ENCODE data around the gene RASSF5.
A peak's percentile ranks its signal among the peaks of the same experiment; 100 is the strongest.

RASSF5 gene, protein sequence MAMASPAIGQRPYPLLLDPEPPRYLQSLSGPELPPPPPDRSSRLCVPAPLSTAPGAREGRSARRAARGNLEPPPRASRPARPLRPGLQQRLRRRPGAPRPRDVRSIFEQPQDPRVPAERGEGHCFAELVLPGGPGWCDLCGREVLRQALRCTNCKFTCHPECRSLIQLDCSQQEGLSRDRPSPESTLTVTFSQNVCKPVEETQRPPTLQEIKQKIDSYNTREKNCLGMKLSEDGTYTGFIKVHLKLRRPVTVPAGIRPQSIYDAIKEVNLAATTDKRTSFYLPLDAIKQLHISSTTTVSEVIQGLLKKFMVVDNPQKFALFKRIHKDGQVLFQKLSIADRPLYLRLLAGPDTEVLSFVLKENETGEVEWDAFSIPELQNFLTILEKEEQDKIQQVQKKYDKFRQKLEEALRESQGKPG

DNA sequence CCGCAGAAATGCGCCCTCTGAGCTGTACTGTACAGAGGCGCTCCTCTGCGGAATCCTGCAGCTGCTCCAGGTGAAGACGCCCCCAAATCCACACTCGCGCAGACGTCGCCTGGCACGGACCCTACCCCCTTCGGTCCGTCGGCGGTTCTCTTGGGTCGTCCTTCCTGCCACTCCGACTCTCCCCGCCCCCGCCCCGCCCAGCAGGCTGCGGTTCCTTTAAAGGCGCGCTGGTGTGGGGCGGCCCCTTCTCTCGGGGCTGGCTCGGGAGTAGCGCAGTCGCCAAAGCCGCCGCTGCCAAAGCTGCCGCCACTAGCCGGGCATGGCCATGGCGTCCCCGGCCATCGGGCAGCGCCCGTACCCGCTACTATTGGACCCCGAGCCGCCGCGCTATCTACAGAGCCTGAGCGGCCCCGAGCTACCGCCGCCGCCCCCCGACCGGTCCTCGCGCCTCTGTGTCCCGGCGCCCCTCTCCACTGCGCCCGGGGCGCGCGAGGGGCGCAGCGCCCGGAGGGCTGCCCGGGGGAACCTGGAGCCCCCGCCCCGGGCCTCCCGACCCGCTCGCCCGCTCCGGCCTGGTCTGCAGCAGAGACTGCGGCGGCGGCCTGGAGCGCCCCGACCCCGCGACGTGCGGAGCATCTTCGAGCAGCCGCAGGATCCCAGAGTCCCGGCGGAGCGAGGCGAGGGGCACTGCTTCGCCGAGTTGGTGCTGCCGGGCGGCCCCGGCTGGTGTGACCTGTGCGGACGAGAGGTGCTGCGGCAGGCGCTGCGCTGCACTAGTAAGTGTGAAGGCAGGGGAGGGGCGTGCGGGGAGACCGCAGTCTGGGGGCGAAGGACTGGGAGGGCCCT, at the start of gene RASSF5:
Gene RASSF5, plus strand, starts transcription at position 248 of the 846 bp plus-strand sequence. Its CDS starts 72 bp downstream, at position 320.
- peak; percentile 54 for DNase-seq

DNA sequence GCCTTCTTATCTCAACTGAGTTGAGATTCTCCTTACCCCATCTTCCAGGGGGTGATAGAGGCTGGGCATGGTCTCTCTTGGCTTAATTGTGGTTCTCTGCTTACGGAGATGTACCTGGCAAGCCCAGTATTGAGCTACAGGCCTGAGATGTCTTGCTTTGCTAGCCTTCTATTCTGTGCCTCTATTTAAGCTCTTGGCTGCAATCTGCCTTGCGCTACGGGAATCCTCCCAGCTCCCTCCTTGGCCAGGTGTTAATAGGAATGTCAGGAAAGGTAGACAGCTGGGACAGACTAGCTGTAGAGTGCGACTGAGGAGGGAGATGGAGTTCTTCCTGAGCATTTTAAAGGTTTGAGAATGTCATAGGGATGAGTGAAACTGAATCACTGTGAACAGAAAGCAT, 47.6 kb upstream of the RASSF5 start:
- DNase-seq, result no peak

DNA sequence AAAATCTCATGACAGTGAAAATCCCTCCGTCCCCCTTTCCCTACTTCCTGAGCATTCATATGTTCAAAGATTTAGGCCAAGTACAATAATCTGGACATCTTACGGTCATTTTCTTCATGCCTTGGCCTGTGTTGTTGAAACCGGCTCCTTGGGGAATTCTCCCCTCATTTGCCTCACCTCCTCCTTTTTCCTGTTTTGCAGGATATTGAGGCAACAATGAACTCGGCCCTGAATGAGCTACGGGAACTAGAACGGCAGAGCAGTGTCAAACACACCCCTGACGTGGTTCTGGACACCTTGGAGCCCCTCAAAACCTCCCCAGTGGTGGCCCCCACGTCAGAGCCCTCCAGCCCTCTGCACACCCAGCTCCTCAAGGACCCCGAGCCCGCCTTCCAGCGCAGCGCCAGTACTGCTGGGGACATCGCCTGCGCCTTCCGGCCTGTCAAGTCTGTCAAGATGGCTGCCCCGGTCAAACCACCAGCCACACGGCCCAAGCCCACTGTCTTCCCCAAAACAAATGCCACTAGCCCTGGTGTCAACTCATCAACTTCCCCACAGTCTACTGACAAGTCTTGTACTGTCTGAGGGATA, 46.4 kb upstream of the RASSF5 start:
- no peak for DNase-seq

DNA sequence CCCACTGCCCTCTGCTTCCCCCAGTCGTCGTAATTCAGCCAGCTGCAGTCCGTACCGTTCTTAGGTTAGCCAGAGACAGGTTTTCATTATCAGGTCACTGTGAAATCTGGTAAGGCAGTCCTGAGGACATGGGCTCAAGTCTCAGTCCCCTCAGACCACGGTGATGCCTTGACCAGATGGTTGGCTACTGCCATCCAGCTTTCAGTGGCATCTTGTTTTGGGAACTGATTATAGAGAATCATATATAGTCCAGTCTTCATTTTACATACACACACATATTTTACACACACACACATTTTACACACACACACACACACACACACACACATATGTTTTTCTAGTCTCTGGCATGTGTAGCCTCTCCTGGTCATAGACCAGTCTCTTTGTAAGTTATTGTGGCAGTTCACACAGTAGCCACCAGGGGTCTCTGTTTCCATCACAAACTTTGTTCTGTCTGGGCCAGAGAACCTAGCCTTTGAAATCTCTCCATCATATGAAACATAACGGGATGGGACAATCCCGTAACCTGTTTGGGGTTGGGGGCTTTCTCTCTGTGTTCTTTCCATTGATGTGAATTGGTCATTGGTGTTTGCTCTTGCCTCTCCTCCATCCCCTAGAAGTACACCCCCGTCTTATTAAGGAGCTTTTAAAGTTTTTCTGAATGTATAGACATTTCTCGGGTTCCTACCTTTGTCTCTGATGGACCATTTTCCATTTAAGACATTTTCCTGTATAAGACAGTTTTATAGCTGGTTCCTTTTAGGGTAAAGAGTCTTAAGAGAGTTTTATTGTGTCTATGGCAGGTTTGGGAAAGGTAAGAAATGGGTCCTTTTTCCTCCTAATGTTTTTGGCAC, 45.5 kb upstream of the RASSF5 start:
- DNase-seq, result peak; percentile 48

DNA sequence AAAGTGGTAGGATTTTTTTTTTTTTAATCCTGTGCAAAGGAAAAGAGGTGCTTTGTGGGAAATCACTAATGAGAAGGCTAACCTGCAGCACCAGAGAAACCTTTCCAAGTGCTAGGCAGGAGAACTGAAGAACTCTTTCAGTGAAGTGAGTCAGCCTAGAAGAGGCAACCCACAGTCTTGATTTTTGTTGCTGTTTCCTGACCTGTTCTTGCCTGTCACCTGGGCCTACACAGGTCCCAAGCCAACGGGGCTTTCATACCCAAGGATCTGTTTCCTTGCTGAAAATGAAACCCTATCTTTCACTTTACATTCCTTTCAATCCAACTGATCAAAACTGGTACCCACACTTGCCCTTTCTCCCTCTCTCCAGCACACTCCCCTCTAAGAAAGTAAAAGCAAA, 44.2 kb upstream of the RASSF5 start:
- DNase-seq, result no peak

DNA sequence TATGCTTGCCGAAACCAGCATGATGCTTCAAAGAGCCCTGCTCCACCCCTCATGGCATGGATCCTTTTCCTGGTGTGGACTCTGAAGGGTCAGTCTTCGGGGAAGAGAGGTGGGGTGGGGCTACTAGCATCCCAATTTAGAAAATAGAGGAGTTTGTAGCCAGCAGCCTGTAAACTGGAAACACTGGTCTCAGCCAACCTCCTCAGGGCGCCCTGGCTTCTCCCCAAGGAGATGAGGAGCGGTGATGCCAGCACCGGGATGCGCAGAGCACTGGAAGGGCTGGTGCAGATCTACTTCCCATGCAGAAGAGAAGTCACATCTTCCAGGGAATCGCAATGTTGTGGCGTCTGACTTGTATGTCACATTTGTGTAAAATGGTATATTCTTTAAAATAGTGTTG, 43.4 kb upstream of the RASSF5 start:
- no peak for DNase-seq

DNA sequence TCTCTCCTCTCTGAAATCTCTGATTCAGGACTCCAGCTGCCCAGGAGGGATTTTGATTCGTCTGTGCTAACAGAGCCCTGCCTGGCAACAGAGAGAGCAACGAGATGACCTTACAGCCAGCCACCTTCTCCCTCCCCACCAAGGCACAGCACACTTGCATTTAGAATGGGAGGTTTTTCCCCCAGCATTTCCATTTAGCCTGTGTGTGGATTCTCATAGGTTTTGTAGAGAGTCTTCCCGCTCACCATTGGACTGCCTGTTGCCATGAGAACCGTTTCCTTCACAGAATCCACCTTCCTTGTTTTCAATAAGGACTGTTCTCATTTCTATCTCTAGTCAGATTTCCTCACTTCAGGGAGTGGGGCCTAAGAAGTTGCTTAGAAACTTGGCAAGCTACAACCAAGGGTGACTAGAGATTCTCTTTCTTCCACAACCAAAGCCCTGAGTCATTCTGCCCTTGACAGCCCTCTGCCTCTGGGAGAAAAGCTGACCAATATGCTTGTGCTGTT, 42.8 kb upstream of the RASSF5 start:
- DNase-seq, result peak; percentile 57

DNA sequence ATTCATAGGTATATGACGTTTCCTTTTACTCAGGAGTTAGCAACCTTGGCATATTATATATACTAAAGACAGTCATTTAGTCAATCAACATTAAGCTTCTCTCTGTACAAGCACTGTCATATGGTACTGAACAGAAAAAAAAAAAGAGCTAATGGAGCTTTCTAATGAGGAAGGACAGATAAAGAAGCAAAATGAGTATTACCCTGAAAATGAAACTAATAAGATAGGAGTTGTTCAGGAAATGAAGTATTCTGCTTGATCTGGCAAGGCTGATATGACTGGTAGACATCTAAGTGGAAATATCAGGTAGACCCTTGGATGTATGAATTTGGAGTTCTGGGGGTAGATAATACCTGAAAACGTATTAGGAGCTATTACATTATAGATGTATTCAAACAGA, 41.4 kb upstream of the RASSF5 start:
- no peak for DNase-seq

DNA sequence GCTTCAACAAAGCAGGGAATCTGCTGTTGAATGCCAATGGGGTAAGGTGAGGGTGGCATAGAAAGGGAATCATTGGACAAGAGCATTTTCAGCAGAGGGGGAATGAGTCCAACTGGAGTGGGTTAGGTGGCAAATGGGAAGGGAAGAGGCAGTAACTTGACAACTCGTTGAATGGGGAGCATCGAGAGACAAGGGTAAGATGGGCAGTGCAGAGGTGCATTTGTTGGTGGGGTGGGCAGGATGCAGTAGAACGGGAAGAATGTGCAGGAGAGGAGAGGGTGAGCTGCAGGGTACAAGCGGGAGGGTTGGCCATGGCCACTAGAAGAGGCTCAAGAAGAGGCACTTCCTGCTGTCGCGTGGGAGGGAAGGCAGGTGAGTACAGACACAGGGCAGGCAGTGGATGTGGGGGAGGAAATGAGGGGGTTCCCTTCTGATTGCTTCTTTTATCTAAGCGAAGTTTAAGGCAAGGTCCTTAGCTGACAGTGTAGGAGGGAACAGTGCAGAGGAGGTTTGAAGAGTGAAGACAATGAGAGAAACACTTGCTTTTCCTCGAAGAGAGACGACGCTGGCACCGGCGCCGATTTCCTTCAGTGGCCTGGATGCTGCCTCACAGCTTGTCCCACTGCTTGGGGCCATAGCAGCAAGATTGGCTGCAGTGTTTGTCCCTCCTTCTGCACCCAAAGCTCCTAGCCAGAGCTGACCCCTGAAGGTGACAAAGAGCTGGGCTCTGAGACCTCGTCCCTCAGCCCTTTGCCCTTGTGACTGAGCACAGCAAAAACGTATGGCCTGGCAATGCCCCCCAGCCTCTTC, 40.3 kb upstream of the RASSF5 start:
- DNase-seq, result no peak

DNA sequence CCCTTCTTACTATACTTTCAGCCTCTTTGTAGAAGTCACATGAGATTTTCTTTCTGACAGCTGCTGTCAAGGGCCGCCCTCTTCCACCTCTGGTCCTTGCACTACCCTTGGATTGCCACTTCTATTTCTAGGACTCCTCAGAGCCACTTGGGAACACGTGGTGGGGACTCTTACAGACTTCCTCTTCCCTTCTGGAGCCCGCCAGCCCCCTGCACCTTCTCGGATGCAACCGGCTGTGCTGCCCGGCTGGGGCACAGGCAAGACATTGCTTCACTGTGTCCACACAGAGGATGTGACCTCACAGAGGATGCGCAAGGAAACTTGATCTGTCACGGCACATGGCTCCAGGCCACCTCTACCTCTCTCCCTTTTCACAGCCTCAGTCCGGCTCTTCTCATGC, 39.4 kb upstream of the RASSF5 start:
- peak; percentile 97 for DNase-seq

DNA sequence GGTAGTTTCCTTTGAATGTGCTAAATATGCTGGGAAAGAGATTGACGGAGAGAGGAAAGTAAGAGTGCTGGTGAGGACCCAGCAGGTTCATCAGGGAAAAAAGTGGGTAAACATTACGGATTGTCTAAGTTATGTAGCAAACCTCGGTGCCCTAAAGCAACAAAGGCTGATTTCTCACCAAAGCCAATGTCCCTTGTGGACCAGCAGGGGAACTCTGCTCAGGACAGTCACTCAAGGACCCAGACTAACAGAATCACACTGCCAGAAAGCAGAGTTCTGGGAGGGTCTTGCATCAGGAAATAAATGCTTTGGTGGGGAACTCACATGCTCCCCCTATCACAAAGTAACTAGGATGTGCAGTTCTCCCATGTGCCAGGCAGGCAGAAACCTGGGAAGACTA, 38.8 kb upstream of the RASSF5 start:
- DNase-seq, result peak; percentile 18

DNA sequence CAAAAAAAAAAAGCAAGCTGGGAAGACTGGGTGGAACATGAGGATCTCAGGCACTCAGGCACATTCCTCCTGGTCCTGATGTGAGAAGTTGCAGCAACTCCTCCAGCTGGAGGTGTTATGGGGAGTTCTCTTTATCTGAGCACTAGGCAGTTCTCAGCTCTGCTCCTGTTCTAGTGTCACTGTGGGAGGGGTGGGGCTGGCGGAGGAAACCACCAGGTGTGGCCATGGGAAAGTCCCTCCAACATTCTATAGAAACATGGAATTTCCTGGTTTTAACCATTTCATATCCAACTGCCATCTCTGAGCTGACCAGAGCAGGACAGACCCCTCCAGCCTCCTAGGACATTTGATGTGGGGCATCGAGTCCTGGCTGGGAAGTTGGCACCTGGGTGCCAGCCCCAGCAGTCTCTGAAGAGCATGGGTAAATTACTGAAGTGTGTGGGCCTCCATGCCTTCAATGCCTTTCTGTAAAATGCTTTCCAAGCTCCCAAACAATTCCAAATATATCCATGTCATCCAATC, 37.9 kb upstream of the RASSF5 start:
- no peak for DNase-seq

DNA sequence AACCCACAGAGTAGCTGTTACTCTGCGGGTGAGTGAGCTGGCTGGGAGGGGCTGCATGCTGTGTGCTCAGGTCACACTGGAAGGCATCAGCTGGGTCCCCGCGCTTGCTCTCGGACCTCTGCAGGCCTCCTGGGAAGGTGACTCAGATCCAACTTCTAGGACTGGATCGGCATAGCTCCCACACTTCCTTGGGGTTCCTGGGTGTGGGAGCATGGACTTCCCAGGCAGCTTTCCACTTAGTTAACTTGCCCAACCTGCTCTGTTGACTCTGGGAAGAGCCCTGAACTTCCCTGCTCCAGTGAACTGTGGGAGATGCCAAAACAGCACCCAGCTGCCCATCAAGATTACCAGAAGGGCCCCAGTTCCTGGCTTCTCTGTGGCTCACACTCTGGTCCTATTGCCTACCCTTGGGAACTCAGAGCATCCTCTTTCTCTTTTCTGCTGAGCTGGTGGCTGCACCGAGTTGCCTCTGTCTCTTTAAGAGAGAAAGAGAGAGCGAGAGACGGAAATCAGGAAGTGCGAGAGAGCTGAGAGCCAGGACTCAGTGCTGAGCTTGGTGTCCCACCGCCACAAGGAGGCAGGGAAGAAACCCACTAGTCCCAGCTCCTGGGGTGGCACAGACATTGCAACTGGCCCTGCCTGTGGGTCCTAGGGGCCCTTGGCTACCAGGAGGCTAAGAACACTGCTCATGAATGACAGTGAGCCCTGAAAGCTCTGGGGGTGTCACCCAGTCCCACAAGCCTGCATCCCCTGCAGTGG, 37.2 kb upstream of the RASSF5 start, which contains the start of gene IKBKE:
Gene IKBKE, plus strand, starts transcription at position 544 of the 759 bp plus-strand sequence. CDS start 2,752 bp downstream, outside the sequence.
- DNase-seq, result peak; percentile 97

DNA sequence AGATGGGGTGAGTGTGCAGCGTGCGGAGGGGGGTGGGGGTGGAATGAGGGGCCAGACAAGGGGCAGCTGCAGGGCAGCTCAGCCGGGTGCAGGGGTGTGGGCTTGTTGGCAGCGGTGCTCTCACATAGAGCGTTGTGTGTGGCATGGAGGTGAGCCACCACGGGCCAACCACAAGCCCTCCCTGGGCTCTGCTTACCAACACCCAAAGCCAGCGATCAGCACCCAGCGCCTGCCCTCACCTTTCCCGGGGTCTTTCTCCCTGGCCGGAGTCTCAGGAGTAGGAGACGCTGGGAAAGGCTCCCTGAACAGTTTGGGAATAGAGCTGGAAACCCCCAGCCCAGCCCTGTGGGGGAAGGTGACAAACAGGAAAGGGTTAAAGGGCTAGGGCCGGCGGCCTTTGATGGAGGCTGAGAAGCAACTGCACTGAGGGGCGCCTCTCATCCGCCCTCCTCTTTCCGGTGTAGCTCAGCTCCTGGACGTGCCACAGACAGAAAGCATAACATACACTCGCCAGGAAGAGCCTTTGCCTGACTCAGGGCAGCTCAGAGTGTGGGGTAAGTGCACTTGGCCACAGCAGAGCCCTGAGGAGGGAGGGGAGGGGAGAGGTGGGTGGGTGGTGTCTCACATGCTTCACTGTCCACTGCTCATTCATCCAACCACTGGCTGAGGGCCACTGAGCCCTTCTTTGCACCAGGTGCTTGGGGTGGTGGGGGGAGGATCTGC, 36.5 kb upstream of the RASSF5 start:
- peak; percentile 25 for DNase-seq

DNA sequence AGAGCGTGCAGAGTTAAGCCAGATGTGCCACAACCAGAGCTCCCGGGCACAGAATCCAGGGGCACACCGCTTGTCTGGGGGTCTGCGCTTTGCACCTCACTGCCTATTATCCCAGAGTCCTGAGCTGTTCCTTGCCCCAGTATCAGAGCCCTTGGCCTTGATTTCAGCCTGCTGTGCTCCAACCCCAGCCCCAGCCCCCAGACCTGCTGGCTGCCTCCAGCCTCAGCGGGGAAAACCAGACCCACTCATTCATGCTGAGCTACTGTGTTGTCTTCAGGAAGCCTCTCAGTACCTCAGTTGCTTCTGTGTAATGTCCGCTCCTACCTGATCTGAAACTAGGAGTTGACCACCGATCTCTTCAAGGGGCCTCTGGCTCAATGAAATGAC, 35.9 kb upstream of the RASSF5 start:
- no peak for DNase-seq

DNA sequence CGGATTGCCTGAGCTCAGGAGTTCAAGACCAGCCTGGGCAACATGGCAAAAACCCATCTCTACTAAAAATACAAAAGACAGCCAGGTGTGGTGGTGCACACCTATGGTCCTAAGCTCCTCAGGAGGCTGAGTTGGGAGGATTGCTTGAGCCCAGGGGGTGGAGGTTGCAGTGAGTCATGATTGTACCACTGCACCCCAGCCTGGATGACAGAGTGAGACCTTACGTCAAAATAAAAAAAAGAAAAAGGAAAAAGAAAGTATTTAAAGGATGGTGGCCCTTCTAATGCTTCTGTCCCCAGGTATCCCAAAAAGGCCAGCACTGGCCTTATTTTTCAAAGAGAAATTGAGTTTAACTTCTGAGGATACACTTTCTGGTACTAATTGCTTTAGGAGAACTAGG, 35.3 kb upstream of the RASSF5 start:
- no peak for DNase-seq

DNA sequence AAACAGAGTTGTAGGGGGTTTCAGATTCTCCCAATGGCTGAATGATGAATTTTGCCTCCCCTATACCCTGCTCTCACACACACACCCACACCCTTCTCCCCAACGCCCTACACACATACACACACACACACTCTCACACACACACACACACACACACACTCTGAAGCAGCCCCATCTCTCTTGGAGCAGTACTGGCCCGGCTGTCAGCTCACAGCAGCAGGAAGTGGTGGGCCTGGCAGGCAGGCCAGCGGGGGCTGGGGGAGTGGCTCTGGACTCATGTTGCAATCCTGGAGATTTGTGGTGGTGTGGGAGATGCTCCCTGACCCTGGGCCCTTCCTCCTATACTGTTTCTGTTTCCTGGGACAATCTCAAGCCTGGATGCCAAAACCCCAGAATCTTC, 34.9 kb upstream of the RASSF5 start:
- DNase-seq, result peak; percentile 98

DNA sequence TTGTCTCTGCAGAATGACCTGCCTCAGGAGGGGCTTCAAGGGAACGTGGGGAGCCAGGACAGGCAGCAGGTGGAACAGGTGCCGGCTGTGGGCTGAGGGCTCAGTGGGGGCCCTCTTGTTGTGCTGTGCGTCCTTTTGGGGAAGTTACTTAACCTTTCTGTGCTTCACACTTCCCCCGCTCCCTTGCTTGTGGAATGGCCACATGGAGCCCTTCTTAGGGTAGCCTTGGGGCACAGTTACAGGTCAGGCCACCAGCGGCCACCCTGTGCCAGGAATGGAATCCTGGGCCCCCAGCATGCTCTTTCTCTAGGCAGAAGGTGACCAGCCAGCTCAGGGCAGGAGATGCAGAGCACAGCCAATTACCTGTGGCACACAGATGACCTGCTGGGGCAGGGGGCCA, 34.4 kb upstream of the RASSF5 start:
- peak; percentile 91 for DNase-seq

DNA sequence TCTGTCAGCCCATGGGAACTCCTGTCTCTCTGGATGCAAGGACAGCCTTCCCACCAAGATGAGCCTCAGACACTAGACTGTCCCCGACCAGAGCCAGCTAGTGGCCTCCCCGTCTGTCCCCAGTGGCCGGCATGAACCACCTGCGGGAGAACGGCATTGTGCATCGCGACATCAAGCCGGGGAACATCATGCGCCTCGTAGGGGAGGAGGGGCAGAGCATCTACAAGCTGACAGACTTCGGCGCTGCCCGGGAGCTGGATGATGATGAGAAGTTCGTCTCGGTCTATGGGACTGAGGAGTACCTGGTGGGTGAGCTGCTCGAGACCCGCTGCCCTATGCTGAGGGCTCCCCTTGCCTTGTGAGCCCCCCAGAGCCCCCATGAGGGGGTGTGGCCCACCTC, 31.3 kb upstream of the RASSF5 start:
- DNase-seq, result no peak

DNA sequence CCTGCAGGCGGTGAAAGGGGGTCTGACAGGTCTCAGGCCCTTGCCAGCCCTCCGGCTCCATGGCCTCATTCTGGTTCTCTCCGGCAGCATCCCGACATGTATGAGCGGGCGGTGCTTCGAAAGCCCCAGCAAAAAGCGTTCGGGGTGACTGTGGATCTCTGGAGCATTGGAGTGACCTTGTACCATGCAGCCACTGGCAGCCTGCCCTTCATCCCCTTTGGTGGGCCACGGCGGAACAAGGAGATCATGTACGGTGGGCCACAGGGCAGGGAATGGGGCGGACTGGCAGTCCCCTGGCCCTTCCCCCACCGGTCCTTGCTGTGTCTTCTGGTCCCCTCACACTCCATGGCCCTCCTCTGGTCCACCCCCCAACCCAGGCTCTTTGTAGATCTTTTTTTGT, 30.7 kb upstream of the RASSF5 start:
- DNase-seq, result no peak
